ENCODE measurements around the gene HOMER3. TPM values are rescaled to one million over a fixed set of nuclear protein-coding genes. Genes with fewer than 3 reads are reported as not detected.

The HOMER3 gene
- total and polyA plus RNA-seq, 9 of the 15 experiments (the other 6 are each of a cell fraction or from before 2014, with no cell fraction given): 1.3 to 5.1 (median 3.7) TPM; not detected in 2

- H3K9ac ChIP-seq (ENCODE audit: insufficient read depth in 1 of 2, low read depth in 2 of 2, low read length in 2 of 2): peak overlapping the region in 1 of 2 experiments; percentile 77; a peak in 1 of 4 replicates
- BruUV-seq (replicated peaks): no TSS peak
- FAIRE-seq (peak; percentile 91), ATAC-seq (peak; percentile 98), DNase-seq (ENCODE audit: extremely low read depth in 1 of 4, low spot score in 3 of 4) (peak; percentile 92 to 98 (median 98))
- H3K36me3 ChIP-seq (ENCODE audit: control insufficient read depth, insufficient read depth, low read length): peaks cover 12% of the 10 kb centered on the region; the same call in 1 of the 3 replicates
- no peaks in the 10 kb centered on the region for H3K9me3 ChIP-seq (replicated peaks; ENCODE audit: control insufficient read depth, insufficient read depth, low read depth, low read length)
- intact Hi-C loops (cut with micrococcal nuclease) (no loop called here), in situ Hi-C loops (cut with MboI) (no loop called here)
- peak overlapping the region; percentile 91 for H3K4me2 ChIP-seq (ENCODE audit: insufficient read depth, low read length)
- POLR2A ChIA-PET: interaction anchor here (4.6 kb wide), 1 partner anchor 13 kb away, joined by 34 read pairs; the partner anchor contains the start of genes COPE and DDX49
- CTCF ChIA-PET (ENCODE audit: low intra/inter-chr PET ratio): no interaction called here
- no peaks in the 10 kb centered on the region for H3K27me3 ChIP-seq (ENCODE audit: control insufficient read depth in 2 of 2, insufficient read depth in 2 of 2, low read length in 2 of 2)
- 0% methylated on average over 9 of the region's 37 CpGs for WGBS (ENCODE audit: insufficient coverage, low coverage, missing lambda C conversion rate)
- H4K20me1 ChIP-seq (replicated peaks; ENCODE audit: control insufficient read depth, insufficient read depth, low read length): 0 out of 2 replicates have a peak, but pooled peaks cover 3% of the 10 kb centered on the region
- H2AFZ ChIP-seq (ENCODE audit: low read depth, low read length): peak overlapping the region; percentile 95
- peaks cover 5 to 28% of the 10 kb centered on the region in 2 experiments; a peak in 4 of 5 replicates for H3K4me1 ChIP-seq (replicated peaks in 1 of 2; ENCODE audit: control insufficient read depth in 2 of 2, insufficient read depth in 2 of 2, low read length in 2 of 2)
- no peaks in the 10 kb centered on the region for H3K79me2 ChIP-seq (ENCODE audit: control insufficient read depth, insufficient read depth, low read length)
- H3K4me3 ChIP-seq: peak overlapping the region; percentile 50
- H3K9me1 ChIP-seq (ENCODE audit: control insufficient read depth, insufficient read depth, low read length): peaks cover 2% of the 10 kb centered on the region
- H3K27ac ChIP-seq (ENCODE audit: extremely low read depth, low read depth, low read length): no peak overlapping the region
- no peak for TF ChIP-seq SMARCC2 (IDR thresholded peaks at IDR 0.05; ENCODE audit: low read depth)
- peak; percentile 44; the same call in 1 of the 2 replicates for TF ChIP-seq PHF21A (IDR thresholded peaks at IDR 0.05; ENCODE audit: borderline replicate concordance, low read depth)
- peak; percentile 34; the same call in 1 of the 2 replicates for TF ChIP-seq ZNF263 (CRISPR knock-in tag; IDR thresholded peaks at IDR 0.05; ENCODE audit: borderline replicate concordance)
- TF ChIP-seq SRF (CRISPR knock-in tag; IDR thresholded peaks at IDR 0.05): peak in 1 of 2 experiments; percentile 22; a peak in 1 of 4 replicates
- no peak for TF ChIP-seq CREB5 (CRISPR knock-in tag; IDR thresholded peaks at IDR 0.05)
- TF ChIP-seq ATF1 (CRISPR knock-in tag; IDR thresholded peaks at IDR 0.05): no peak
- TF ChIP-seq ATF1 (tag; IDR thresholded peaks at IDR 0.05): peak; percentile 30; the same call in 1 of the 2 replicates
- no peak for TF ChIP-seq PHF8 (IDR thresholded peaks at IDR 0.05; ENCODE audit: borderline replicate concordance, low read length)
- TF ChIP-seq POLR2AphosphoS5 (IDR thresholded peaks at IDR 0.05; ENCODE audit: control insufficient read depth, insufficient read depth, low read depth, low read length): no peak
- TF ChIP-seq RFX1 (IDR thresholded peaks at IDR 0.05): no peak
- TF ChIP-seq KDM1A (IDR thresholded peaks at IDR 0.05): peak in 1 of 2 experiments; percentile 75; a peak in 2 of 4 replicates
- no peak for TF ChIP-seq TFE3 (CRISPR knock-in tag; IDR thresholded peaks at IDR 0.05)
- no peak for TF ChIP-seq ZNF121 (CRISPR knock-in tag; conservative IDR thresholded peaks at IDR 0.05)
- no peak for TF ChIP-seq EGR1 (conservative IDR thresholded peaks at IDR 0.05)
- TF ChIP-seq SP1 (CRISPR knock-in tag; IDR thresholded peaks at IDR 0.05): peak; percentile 69
- no peak for TF ChIP-seq ZNF592 (IDR thresholded peaks at IDR 0.05)
Observed at GRCh38 chr19:18932216-18932841, 8.7 kb downstream of the HOMER3 start.
